Ecto neural progenitor cell (in vitro differentiated cells): ENCODE data around the gene GALR1.
"Not testable (repeated sequence)": the region's sequence is repeated elsewhere in the genome, so short reads cannot be mapped to it uniquely, and the experiment has no call there.

Experiments used
- DNase-seq: peaks from one replicate; pipeline ENCODE4 v3.0.0-alpha.2; 2018; ENCODE audit warnings: low spot score

The GALR1 gene

GRCh38 chr18:77249569-77250500 lies at the start of gene GALR1:
GALR1 (plus strand) TSS chr18:77249848; CDS start chr18:77250549, 701 bp downstream.
- DNase-seq = peak; percentile 70

GRCh38 chr18:77201506-77201905 lies 48.1 kb upstream of the GALR1 start:
- no peak for DNase-seq

- no peak for DNase-seq
These were observed 47.3 kb upstream of the GALR1 start for GRCh38 chr18:77202329-77202728.

- no peak for DNase-seq
These were observed 46.6 kb upstream of the GALR1 start for GRCh38 chr18:77203071-77203470.

- no peak for DNase-seq
These were observed 45.8 kb upstream of the GALR1 start for GRCh38 chr18:77203851-77204250.

- DNase-seq = no peak
These were observed 43.9 kb upstream of the GALR1 start for GRCh38 chr18:77205769-77206168.

- DNase-seq = no peak
These were observed 42.8 kb upstream of the GALR1 start for GRCh38 chr18:77206676-77207374.

- no peak for DNase-seq
These were observed 42.1 kb upstream of the GALR1 start for GRCh38 chr18:77207540-77207939.

- DNase-seq = no peak
These were observed 40.7 kb upstream of the GALR1 start for GRCh38 chr18:77208964-77209363.

- DNase-seq = no peak
These were observed 40.1 kb upstream of the GALR1 start for GRCh38 chr18:77209587-77209986.

GRCh38 chr18:77210249-77210648 lies 39.4 kb upstream of the GALR1 start:
- no peak for DNase-seq

- no peak for DNase-seq
These were observed 31.0 kb upstream of the GALR1 start for GRCh38 chr18:77218642-77219041.

- DNase-seq = no peak
These were observed 28.9 kb upstream of the GALR1 start for GRCh38 chr18:77220726-77221125.

GRCh38 chr18:77222464-77222863 lies 27.2 kb upstream of the GALR1 start:
- DNase-seq = no peak

- no peak for DNase-seq
These were observed 26.4 kb upstream of the GALR1 start for GRCh38 chr18:77223221-77223639.

- no peak for DNase-seq
These were observed 26.0 kb upstream of the GALR1 start for GRCh38 chr18:77223653-77224052.

GRCh38 chr18:77230645-77231044 lies 19.0 kb upstream of the GALR1 start:
- DNase-seq = no peak

- no peak for DNase-seq
These were observed 14.9 kb upstream of the GALR1 start for GRCh38 chr18:77234504-77235365.

- not testable (repeated sequence) for DNase-seq
These were observed 10.4 kb upstream of the GALR1 start for GRCh38 chr18:77239285-77239684.

GRCh38 chr18:77248873-77249568 lies 627 bp upstream of the GALR1 start:
- peak; percentile 52 for DNase-seq

- peak; percentile 68 for DNase-seq
These were observed 865 bp downstream of the GALR1 start for GRCh38 chr18:77250501-77250925.
